H9 (cell line): ENCODE measurements around the gene HDAC1. TPM values are rescaled to one million over a fixed set of nuclear protein-coding genes. Genes with fewer than 3 reads are reported as not detected.

Experiments
- DNase-seq: peaks from one replicate; pipeline ENCODE4 v3.0.0-alpha.2; 2017
- H2AFZ ChIP-seq: one replicate; pipeline ENCODE4 v1.6.1; 2013; ENCODE audit warnings: mild to moderate bottlenecking, low read length, control low read depth, moderate library complexity
- H2AK5ac ChIP-seq: 2 replicates; pipeline ENCODE4 v1.6.1; 2013; ENCODE audit warnings: low read length, control low read depth, mixed read lengths; ENCODE audit not compliant: insufficient read length
- H2BK120ac ChIP-seq: one replicate; pipeline ENCODE4 v1.6.1; 2013; ENCODE audit warnings: low read depth, mild to moderate bottlenecking, low read length, control low read depth, inconsistent platforms; ENCODE audit not compliant: poor library complexity, severe bottlenecking
- H2BK12ac ChIP-seq: 2 replicates; pipeline ENCODE4 v1.6.1; 2013; ENCODE audit warnings: low read length, control low read depth, mixed read lengths, low read depth; ENCODE audit not compliant: insufficient read length
- H2BK15ac ChIP-seq: 2 replicates; pipeline ENCODE4 v1.6.1; 2013; ENCODE audit warnings: low read depth, low read length, control low read depth
- H2BK20ac ChIP-seq: one replicate; pipeline ENCODE4 v1.6.1; 2013; ENCODE audit warnings: low read depth, mild to moderate bottlenecking, low read length, control low read depth, inconsistent platforms; ENCODE audit not compliant: poor library complexity, severe bottlenecking
- H2BK5ac ChIP-seq: 2 replicates; pipeline ENCODE4 v1.6.1; 2013; ENCODE audit warnings: low read length, control low read depth, mixed read lengths; ENCODE audit not compliant: insufficient read length
- H3K14ac ChIP-seq: 2 replicates; pipeline ENCODE4 v1.6.1; 2013; ENCODE audit warnings: low read length, control low read depth; ENCODE audit not compliant: insufficient read depth
- H3K18ac ChIP-seq: 2 replicates; pipeline ENCODE4 v1.6.1; 2013; ENCODE audit warnings: low read depth, mild to moderate bottlenecking, mixed read lengths, low read length, control low read depth; ENCODE audit not compliant: insufficient read length
- H3K23ac ChIP-seq: 2 replicates; pipeline ENCODE4 v1.6.1; 2013; ENCODE audit warnings: low read length, control low read depth, mixed read lengths, low read depth; ENCODE audit not compliant: insufficient read length
- H3K23me2 ChIP-seq: 2 replicates; pipeline ENCODE4 v1.6.1; 2013; ENCODE audit warnings: low read depth, mild to moderate bottlenecking, mixed read lengths, low read length, control low read depth; ENCODE audit not compliant: insufficient read length, poor library complexity, severe bottlenecking
- H3K27ac ChIP-seq: 2 replicates; pipeline ENCODE4 v1.5.1; 2013; ENCODE audit warnings: low read length, control low read depth, mixed read lengths, low read depth; ENCODE audit not compliant: insufficient read length
- H3K27me3 ChIP-seq: 2 replicates; pipeline ENCODE4 v1.6.1; 2013; ENCODE audit warnings: low read length, control low read depth, inconsistent platforms; ENCODE audit not compliant: insufficient read depth
- H3K4ac ChIP-seq: 2 replicates; pipeline ENCODE4 v1.6.1; 2013; ENCODE audit warnings: low read depth, mild to moderate bottlenecking, control low read depth, inconsistent platforms, low read length, moderate library complexity
- H3K4me1 ChIP-seq: 2 replicates; pipeline ENCODE4 v1.6.1; 2013; ENCODE audit warnings: low read length, control low read depth, inconsistent platforms; ENCODE audit not compliant: insufficient read depth
- H3K4me2 ChIP-seq: 2 replicates; pipeline ENCODE4 v1.6.1; 2013; ENCODE audit warnings: low read length, control low read depth, mixed read lengths; ENCODE audit not compliant: insufficient read length, insufficient read depth
- H3K56ac ChIP-seq: 2 replicates; pipeline ENCODE4 v1.6.1; 2013; ENCODE audit warnings: low read depth, mild to moderate bottlenecking, mixed read lengths, low read length, control low read depth; ENCODE audit not compliant: insufficient read length
- H3K79me1 ChIP-seq: 2 replicates; pipeline ENCODE4 v1.6.1; 2013; ENCODE audit warnings: low read depth, mild to moderate bottlenecking, moderate library complexity, low read length, control low read depth, inconsistent platforms; ENCODE audit not compliant: insufficient read depth, poor library complexity, severe bottlenecking
- H3K79me2 ChIP-seq: 2 replicates; pipeline ENCODE4 v1.6.1; 2013; ENCODE audit warnings: low read length, control low read depth, inconsistent platforms; ENCODE audit not compliant: insufficient read depth
- H3K9ac ChIP-seq: 2 replicates; pipeline ENCODE4 v1.6.1; 2013; ENCODE audit warnings: low read length, control low read depth, mixed read lengths; ENCODE audit not compliant: insufficient read length; ENCODE audit errors: extremely low read depth
- H3K9me3 ChIP-seq: one replicate; pipeline ENCODE4 v1.6.1; 2013; ENCODE audit warnings: low read depth, low read length, inconsistent platforms; ENCODE audit not compliant: control insufficient read depth
- H3T11ph ChIP-seq: one replicate; pipeline ENCODE4 v1.6.1; 2013; ENCODE audit warnings: mild to moderate bottlenecking, low read length, control low read depth, inconsistent platforms
- H4K20me1 ChIP-seq: one replicate; pipeline ENCODE4 v1.6.1; 2013; ENCODE audit not compliant: control insufficient read depth, insufficient read length, insufficient read depth
- H4K5ac ChIP-seq: 2 replicates; pipeline ENCODE4 v1.6.1; 2013; ENCODE audit warnings: low read depth, mild to moderate bottlenecking, mixed read lengths, low read length, control low read depth; ENCODE audit not compliant: insufficient read length
- H4K8ac ChIP-seq: replicated peaks from 2 replicates; pipeline ENCODE4 v1.6.1; 2013; ENCODE audit warnings: low read length, control low read depth, mixed read lengths, low read depth; ENCODE audit not compliant: insufficient read length
- H4K91ac ChIP-seq: 2 replicates; pipeline ENCODE4 v1.6.1; 2013; ENCODE audit warnings: low read depth, mild to moderate bottlenecking, moderate library complexity, mixed read lengths, low read length, control low read depth; ENCODE audit not compliant: insufficient read length
- H3K27ac Mint-ChIP-seq, 3 experiments: 2 replicates in 2 of 3; 3 replicates in 1 of 3; pipeline ENCODE4 v1.8.0; 2020 to 2021; ENCODE audit warnings: mixed read lengths in 3 of 3, mild to moderate bottlenecking in 1 of 3, moderate library complexity in 1 of 3
- H3K27me3 Mint-ChIP-seq: 2 replicates; pipeline ENCODE4 v1.8.0; 2021; ENCODE audit warnings: low read depth, mild to moderate bottlenecking, moderate library complexity, mixed read lengths
- H3K36me3 Mint-ChIP-seq, 3 experiments: 2 replicates in 2 of 3; 3 replicates in 1 of 3; pipeline ENCODE4 v1.8.0; 2020 to 2021; ENCODE audit warnings: low read depth in 3 of 3, mixed read lengths in 3 of 3; ENCODE audit not compliant: insufficient read depth in 1 of 3
- H3K4me1 Mint-ChIP-seq, 2 experiments: 2 replicates each; pipeline ENCODE4 v1.8.0; 2020; ENCODE audit warnings: mixed read lengths in 2 of 2
- H3K4me3 Mint-ChIP-seq, 2 experiments: 2 replicates in 1 of 2; 3 replicates in 1 of 2; pipeline ENCODE4 v1.8.0; 2020 to 2021; ENCODE audit warnings: mild to moderate bottlenecking in 2 of 2, mixed read lengths in 2 of 2, moderate library complexity in 1 of 2
- H3K9me3 Mint-ChIP-seq, 2 experiments: 2 replicates in 1 of 2; 3 replicates in 1 of 2; pipeline ENCODE4 v1.8.0; 2020; ENCODE audit warnings: mild to moderate bottlenecking in 2 of 2, mixed read lengths in 2 of 2, moderate library complexity in 1 of 2
- CTCF ChIP-seq: fragments of 200-600 bp; sonication (generic); conservative IDR thresholded peaks from 3 replicates; pipeline ENCODE4 v1.8.0; 2021; ENCODE audit warnings: antibody characterized with exemption, mild to moderate bottlenecking
- WGBS: extraction: QIAGEN DNeasy Blood & Tissue Kit; methylation state at CpG from one replicate; pipeline ENCODE4 v1.1.7; 2013; ENCODE audit warnings: missing lambda C conversion rate, low lambda C conversion rate, mixed read lengths; ENCODE audit not compliant: insufficient read length; ENCODE audit errors: extremely low coverage; 5-methylcytosine and 5-hydroxymethylcytosine counted together
- total RNA-seq: library from RNA; stranded (reverse); gene quantifications from 2 replicates; pipeline ENCODE4 v1.2.1, GENCODE V29; 2021

The HDAC1 gene
- total RNA-seq, 1 experiment from 2014 or later = 162 TPM

- Histone ChIP-seq H3K9ac (no peak overlapping the region), H2BK120ac (no peak overlapping the region), H3K9me3 (no peaks in the 10 kb centered on the region), H3K14ac (no peak overlapping the region), H3K23me2 (peaks cover 12% of the 10 kb centered on the region), H4K8ac (no peak overlapping the region), H3K79me1 (no peaks in the 10 kb centered on the region), H3K27ac (no peak overlapping the region), H3K18ac (no peak overlapping the region), H2BK12ac (no peak overlapping the region), H2AK5ac (no peak overlapping the region), H3K27me3 (no peaks in the 10 kb centered on the region; the same call in 1 of the 2 replicates), H3K23ac (no peak overlapping the region), H2BK20ac (no peak overlapping the region), H4K20me1 (no peaks in the 10 kb centered on the region), H3K56ac (no peak overlapping the region), H3T11ph (no peak overlapping the region), H2BK15ac (no peak overlapping the region), H3K4ac (no peak overlapping the region), H3K4me2 (no peak overlapping the region), H3K79me2 (no peaks in the 10 kb centered on the region), H4K5ac (no peak overlapping the region), H4K91ac (no peak overlapping the region), H3K4me1 (no peaks in the 10 kb centered on the region), H2BK5ac (no peak overlapping the region), H2AFZ (no peak overlapping the region)
- Mint-ChIP-seq H3K36me3 (peaks cover 10 to 41% (median 32%) of the 10 kb centered on the region in 3 experiments), H3K27ac (no peak overlapping the region), H3K9me3 (no peaks in the 10 kb centered on the region), H3K4me1 (peaks cover 8 to 12% of the 10 kb centered on the region in 2 experiments), H3K4me3 (peak overlapping the region in 1 of 2 experiments; percentile 17; a peak in 1 of 5 replicates), H3K27me3 (peaks cover 24% of the 10 kb centered on the region)
- no peak for TF ChIP-seq CTCF
- no CpG with 5 or more reads among the region's 35 CpGs for WGBS
- DNase-seq = peak; percentile 50
Observed at GRCh38 chr1:32361308-32361673, 69.4 kb downstream of the HDAC1 start.
